ENCODE measurements around the gene TRIM66. TPM values are rescaled to one million over a fixed set of nuclear protein-coding genes. Genes with fewer than 3 reads are reported as not detected.

TRIM66 gene, protein sequence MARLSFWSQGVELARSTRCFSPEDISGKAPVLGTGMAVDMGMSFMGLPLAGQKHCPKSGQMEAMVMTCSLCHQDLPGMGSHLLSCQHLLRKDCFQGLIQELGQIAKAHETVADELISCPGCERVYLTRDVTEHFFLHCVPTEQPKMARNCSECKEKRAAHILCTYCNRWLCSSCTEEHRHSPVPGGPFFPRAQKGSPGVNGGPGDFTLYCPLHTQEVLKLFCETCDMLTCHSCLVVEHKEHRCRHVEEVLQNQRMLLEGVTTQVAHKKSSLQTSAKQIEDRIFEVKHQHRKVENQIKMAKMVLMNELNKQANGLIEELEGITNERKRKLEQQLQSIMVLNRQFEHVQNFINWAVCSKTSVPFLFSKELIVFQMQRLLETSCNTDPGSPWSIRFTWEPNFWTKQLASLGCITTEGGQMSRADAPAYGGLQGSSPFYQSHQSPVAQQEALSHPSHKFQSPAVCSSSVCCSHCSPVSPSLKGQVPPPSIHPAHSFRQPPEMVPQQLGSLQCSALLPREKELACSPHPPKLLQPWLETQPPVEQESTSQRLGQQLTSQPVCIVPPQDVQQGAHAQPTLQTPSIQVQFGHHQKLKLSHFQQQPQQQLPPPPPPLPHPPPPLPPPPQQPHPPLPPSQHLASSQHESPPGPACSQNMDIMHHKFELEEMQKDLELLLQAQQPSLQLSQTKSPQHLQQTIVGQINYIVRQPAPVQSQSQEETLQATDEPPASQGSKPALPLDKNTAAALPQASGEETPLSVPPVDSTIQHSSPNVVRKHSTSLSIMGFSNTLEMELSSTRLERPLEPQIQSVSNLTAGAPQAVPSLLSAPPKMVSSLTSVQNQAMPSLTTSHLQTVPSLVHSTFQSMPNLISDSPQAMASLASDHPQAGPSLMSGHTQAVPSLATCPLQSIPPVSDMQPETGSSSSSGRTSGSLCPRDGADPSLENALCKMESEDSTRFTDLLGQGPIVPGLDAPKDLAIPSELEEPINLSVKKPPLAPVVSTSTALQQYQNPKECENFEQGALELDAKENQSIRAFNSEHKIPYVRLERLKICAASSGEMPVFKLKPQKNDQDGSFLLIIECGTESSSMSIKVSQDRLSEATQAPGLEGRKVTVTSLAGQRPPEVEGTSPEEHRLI (N-terminal part only)
- total RNA-seq (2014; rRNA removed; shearing (Covaris generic)) (1.4 and 1.5 TPM in 2 replicates), polyA plus RNA-seq (2016; fragmentation: Nextera tagmentation; extraction: Ambion mirVana) (1.2 and 1.5 TPM in 2 replicates)

- 1% methylated on average over 47 to 65 of the region's 67 CpGs for WGBS, 2 experiments (ENCODE audit: low coverage in 1 of 2, low lambda C conversion rate in 2 of 2, missing lambda C conversion rate in 2 of 2)
- H3K4me1 ChIP-seq (ENCODE audit: insufficient read depth), result peaks cover 14% of the 10 kb centered on the region; the same call in 1 of the 2 replicates
- peak; percentile 99 for DNase-seq
- H3K79me2 ChIP-seq (ENCODE audit: insufficient read depth), result peaks cover 50% of the 10 kb centered on the region
- H3K27me3 ChIP-seq (replicated peaks; ENCODE audit: insufficient read depth), result no peaks in the 10 kb centered on the region
- H3K9me3 ChIP-seq (ENCODE audit: low read depth), result no peaks in the 10 kb centered on the region
- H4K20me1 ChIP-seq (ENCODE audit: insufficient read depth), result no peaks in the 10 kb centered on the region
- peaks cover 36% of the 10 kb centered on the region for H3F3A ChIP-seq (ENCODE audit: insufficient read depth)
- TF ChIP-seq EZH2phosphoT487 (IDR thresholded peaks at IDR 0.05; ENCODE audit: insufficient read depth, low read depth) (no peak), EZH2 (IDR thresholded peaks at IDR 0.05; ENCODE audit: insufficient read depth, poor library complexity, severe bottlenecking) (no peak)
- H3K9ac ChIP-seq, result peak within 1 kb of the TSS; percentile 99
- H3K36me3 ChIP-seq (ENCODE audit: low read depth), result peaks cover 36% of the 10 kb centered on the region
- H3K9me2 ChIP-seq (ENCODE audit: insufficient read depth), result no peaks in the 10 kb centered on the region
- peak within 1 kb of the TSS; percentile 98 for H3K4me2 ChIP-seq (ENCODE audit: unreplicated experiment)
- H2AFZ ChIP-seq, result peak within 1 kb of the TSS; percentile 76
- in situ Hi-C loops (cut with MboI), result no loop called here
- peak within 1 kb of the TSS; percentile 95 for H3K4me3 ChIP-seq
- H3K27ac ChIP-seq, result peak within 1 kb of the TSS; percentile 90
Observed at GRCh38 chr11:8682303-8683114, at the start of gene TRIM66, which contains the start of gene RPL27A. Gene TRIM66 (minus strand): TSS chr11:8682665. CDS start chr11:8672274, 10,391 bp downstream. Gene RPL27A (plus strand): TSS chr11:8682792. CDS start chr11:8682814, 22 bp downstream.

DNA sequence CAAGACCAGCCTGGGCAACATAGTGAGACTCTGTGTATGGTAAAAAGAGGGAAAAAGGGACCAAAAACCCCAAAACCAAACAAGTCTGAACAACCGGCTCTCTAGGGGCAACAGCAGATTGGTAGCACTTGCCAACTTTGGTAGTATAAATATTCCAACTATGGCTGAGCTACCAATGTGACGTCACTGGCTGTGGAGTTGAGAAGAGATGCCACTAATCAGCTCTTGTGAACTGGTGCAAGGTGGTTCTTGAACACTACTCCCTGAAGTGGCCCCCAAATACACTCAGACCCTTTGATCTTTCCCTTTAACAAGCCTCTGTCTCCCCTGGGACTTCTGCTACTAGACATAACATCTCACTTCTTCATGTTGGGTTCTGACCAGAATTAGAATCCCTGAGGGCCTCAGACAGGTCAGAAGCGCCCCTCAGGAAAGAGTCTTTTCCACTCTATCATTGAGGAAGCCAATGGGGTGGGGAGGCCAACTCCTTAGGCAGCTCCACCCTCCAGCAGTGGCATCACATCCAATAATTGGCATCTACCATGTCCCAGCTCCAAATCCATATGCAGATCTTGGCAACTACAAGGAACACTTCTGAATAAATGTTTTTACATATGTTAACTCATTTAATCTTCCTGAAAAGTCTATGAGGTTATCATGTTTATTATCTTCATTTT is 49.3 kb upstream of the TRIM66 start:
- Histone ChIP-seq H3K36me3 (ENCODE audit: low read depth) (no peaks in the 10 kb centered on the region), H3K27me3 (replicated peaks; ENCODE audit: insufficient read depth) (no peaks in the 10 kb centered on the region), H3K79me2 (ENCODE audit: insufficient read depth) (0 out of 2 replicates have a peak, but pooled peaks cover 5% of the 10 kb centered on the region), H3K9me2 (ENCODE audit: insufficient read depth) (no peaks in the 10 kb centered on the region), H3K4me1 (ENCODE audit: insufficient read depth) (peaks cover 27% of the 10 kb centered on the region), H3K4me3 (no peak overlapping the region), H3K27ac (no peak overlapping the region), H3F3A (ENCODE audit: insufficient read depth) (peaks cover 20% of the 10 kb centered on the region), H3K9me3 (ENCODE audit: low read depth) (no peaks in the 10 kb centered on the region), H2AFZ (no peak overlapping the region), H3K4me2 (ENCODE audit: unreplicated experiment) (peak overlapping the region; percentile 38), H3K9ac (no peak overlapping the region), H4K20me1 (ENCODE audit: insufficient read depth) (no peaks in the 10 kb centered on the region)
- no peak for TF ChIP-seq EZH2 (IDR thresholded peaks at IDR 0.05; ENCODE audit: insufficient read depth, poor library complexity, severe bottlenecking)
- TF ChIP-seq EZH2phosphoT487 (IDR thresholded peaks at IDR 0.05; ENCODE audit: insufficient read depth, low read depth), result no peak
- WGBS, 2 experiments (ENCODE audit: low coverage in 1 of 2, low lambda C conversion rate in 2 of 2, missing lambda C conversion rate in 2 of 2), result 97 to 100% methylated on average over 3 of the region's 3 CpGs
- DNase-seq, result no peak
- in situ Hi-C loops (cut with MboI), result no loop called here

DNA sequence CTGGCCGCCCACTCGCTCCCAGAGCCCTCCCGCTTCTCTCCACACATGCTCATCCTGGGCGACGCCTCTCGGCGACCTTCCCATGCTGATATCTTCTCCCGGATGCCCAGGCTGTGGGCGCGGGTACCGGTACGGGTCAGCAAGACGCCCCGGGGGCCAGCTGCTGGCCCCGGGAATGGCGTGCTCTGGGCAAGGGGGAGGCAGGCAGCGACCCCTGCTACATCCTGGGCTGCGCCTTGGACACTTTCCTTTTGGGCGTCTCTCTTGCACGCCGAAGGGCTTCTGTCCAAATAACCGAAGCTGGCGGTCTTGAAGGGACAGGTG is 48.2 kb upstream of the TRIM66 start:
- Histone ChIP-seq H3K9ac (no peak overlapping the region), H3K4me1 (ENCODE audit: insufficient read depth) (peaks cover 27% of the 10 kb centered on the region), H3K27ac (no peak overlapping the region), H3K4me2 (ENCODE audit: unreplicated experiment) (no peak overlapping the region), H3K9me3 (ENCODE audit: low read depth) (no peaks in the 10 kb centered on the region), H3K4me3 (no peak overlapping the region), H2AFZ (no peak overlapping the region), H4K20me1 (ENCODE audit: insufficient read depth) (no peaks in the 10 kb centered on the region), H3F3A (ENCODE audit: insufficient read depth) (peaks cover 20% of the 10 kb centered on the region), H3K27me3 (replicated peaks; ENCODE audit: insufficient read depth) (no peaks in the 10 kb centered on the region), H3K9me2 (ENCODE audit: insufficient read depth) (no peaks in the 10 kb centered on the region), H3K36me3 (ENCODE audit: low read depth) (no peaks in the 10 kb centered on the region; the same call in 1 of the 2 replicates), H3K79me2 (ENCODE audit: insufficient read depth) (no peaks in the 10 kb centered on the region)
- in situ Hi-C loops (cut with MboI), result no loop called here
- WGBS, 2 experiments (ENCODE audit: low coverage in 1 of 2, low lambda C conversion rate in 2 of 2, missing lambda C conversion rate in 2 of 2), result 95 to 98% methylated on average over 21 to 23 of the region's 23 CpGs
- no peak for TF ChIP-seq EZH2phosphoT487 (IDR thresholded peaks at IDR 0.05; ENCODE audit: insufficient read depth, low read depth)
- no peak for TF ChIP-seq EZH2 (IDR thresholded peaks at IDR 0.05; ENCODE audit: insufficient read depth, poor library complexity, severe bottlenecking)
- DNase-seq, result no peak
